ENCODE measurements around the gene RBM8A. TPM values are rescaled to one million over a fixed set of nuclear protein-coding genes. Genes with fewer than 3 reads are reported as not detected.

Gene RBM8A
- total RNA-seq, result 199 and 205 TPM in 2 replicates

- intact Hi-C loops (cut with micrococcal nuclease), result loop anchor here (1.0 to 2.0 kb wide), 6 partner anchors 9 to 110 kb away; partner anchors contain the start of genes ANKRD34A, LIX1L, PEX11B and PIAS3
Observed at GRCh38 chr1:145927063-145927886, at the start of gene RBM8A. Gene RBM8A (minus strand): TSS chr1:145927484. CDS start chr1:145927426, 58 bp downstream.

- intact Hi-C loops (cut with micrococcal nuclease), result loop anchor here (1.0 to 5.0 kb wide), 3 partner anchors 13 to 120 kb away; partner anchors contain the start of genes ANKRD34A, PIAS3 and POLR3GL
Observed at GRCh38 chr1:145977016-145977415, 49.7 kb upstream of the RBM8A start.

GRCh38 chr1:145975216-145975615 lies 47.9 kb upstream of the RBM8A start:
- intact Hi-C loops (cut with micrococcal nuclease), result loop anchor here (5.0 kb wide), 1 partner anchor 118 kb away; the partner anchor contains the start of gene PIAS3

GRCh38 chr1:145974721-145975120 lies 47.4 kb upstream of the RBM8A start:
- intact Hi-C loops (cut with micrococcal nuclease), result loop anchor here (5.0 kb wide), 1 partner anchor 117 kb away; the partner anchor contains the start of gene PIAS3

GRCh38 chr1:145972580-145972979 lies 45.3 kb upstream of the RBM8A start:
- intact Hi-C loops (cut with micrococcal nuclease), result no loop called here

GRCh38 chr1:145967288-145967687 lies 40.0 kb upstream of the RBM8A start:
- intact Hi-C loops (cut with micrococcal nuclease), result no loop called here

- intact Hi-C loops (cut with micrococcal nuclease), result loop anchor here (2.0 kb wide), 1 partner anchor 106 kb away; the partner anchor contains the start of gene PIAS3
Observed at GRCh38 chr1:145965119-145965744, 37.9 kb upstream of the RBM8A start.

GRCh38 chr1:145964328-145965118 lies 37.2 kb upstream of the RBM8A start, which contains the start of the genes ANKRD34A and POLR3GL:
Gene ANKRD34A (minus strand): TSS chr1:145964575. CDS start chr1:145961759, 2,816 bp downstream.
Gene POLR3GL (plus strand): TSS chr1:145964690. CDS start chr1:145974866, 10,176 bp downstream.
- intact Hi-C loops (cut with micrococcal nuclease), result loop anchor here (1.0 to 2.0 kb wide), 4 partner anchors 8 to 106 kb away; partner anchors contain the start of genes PIAS3 and RBM8A

GRCh38 chr1:145963265-145964019 lies 36.2 kb upstream of the RBM8A start:
- intact Hi-C loops (cut with micrococcal nuclease), result loop anchor here (1.0 to 2.0 kb wide), 4 partner anchors 7 to 105 kb away; partner anchors contain the start of genes PIAS3 and RBM8A

GRCh38 chr1:145962157-145963102 lies 35.1 kb upstream of the RBM8A start:
- intact Hi-C loops (cut with micrococcal nuclease), result no loop called here

- intact Hi-C loops (cut with micrococcal nuclease), result no loop called here
Observed at GRCh38 chr1:145961425-145962156, 34.3 kb upstream of the RBM8A start.

GRCh38 chr1:145961109-145961424 lies 33.8 kb upstream of the RBM8A start:
- intact Hi-C loops (cut with micrococcal nuclease), result no loop called here

GRCh38 chr1:145960468-145961108 lies 33.3 kb upstream of the RBM8A start:
- intact Hi-C loops (cut with micrococcal nuclease), result no loop called here

- intact Hi-C loops (cut with micrococcal nuclease), result loop anchor here (2.0 kb wide), 2 partner anchors 33 to 75 kb away; partner anchors contain the start of genes ANKRD35 and RBM8A
Observed at GRCh38 chr1:145959957-145960467, 32.7 kb upstream of the RBM8A start.

GRCh38 chr1:145959333-145959732 lies 32.0 kb upstream of the RBM8A start:
- intact Hi-C loops (cut with micrococcal nuclease), result loop anchor here (2.0 kb wide), 2 partner anchors 33 to 75 kb away; partner anchors contain the start of genes ANKRD35 and RBM8A

GRCh38 chr1:145958734-145959133 lies 31.4 kb upstream of the RBM8A start:
- intact Hi-C loops (cut with micrococcal nuclease), result loop anchor here (1.0 to 2.0 kb wide), 4 partner anchors 21 to 99 kb away; partner anchors contain the start of genes ANKRD35, PIAS3 and RBM8A
